Measurements from ENCODE around the gene RBCK1. TPM values are rescaled to one million over a fixed set of nuclear protein-coding genes. Genes with fewer than 3 reads are reported as not detected.

The RBCK1 gene
- total and polyA plus RNA-seq, 2 donors (not counting 3 experiments of a cell fraction or from before 2014, with no cell fraction given), result 80.4 to 82.7 TPM

GRCh38 chr20:387520-387919 is 20.6 kb upstream of the RBCK1 start:
- H3K9me1 ChIP-seq (replicated peaks; ENCODE audit: control insufficient read depth, extremely low read depth, insufficient read depth, low read length), result no peaks in the 10 kb centered on the region
- H3K36me3 ChIP-seq (ENCODE audit: control insufficient read depth in 2 of 2, extremely low read depth in 1 of 2, insufficient read depth in 2 of 2, low read length in 2 of 2), result peaks cover 19 to 26% of the 10 kb centered on the region in 2 experiments
- H3K9ac ChIP-seq (replicated peaks; ENCODE audit: extremely low read depth, insufficient read depth, low read length), result no peak overlapping the region
- no peak overlapping the region for H2AFZ ChIP-seq (ENCODE audit: low read depth, low read length)
- H4K20me1 ChIP-seq (replicated peaks; ENCODE audit: control insufficient read depth, extremely low read depth, insufficient read depth, low read length), result peaks cover 4% of the 10 kb centered on the region
- no peak overlapping the region for H3K4me3 ChIP-seq (replicated peaks in 1 of 3; ENCODE audit: insufficient read depth in 1 of 3, low read depth in 1 of 3, low read length in 3 of 3)
- no peak for DNase-seq (ENCODE audit: low read depth, low spot score)
- dilution Hi-C loops (cut with MboI; ENCODE audit: extremely low pct_ligation_motif_present, low sequenced_read_pairs) (no loop called here), intact Hi-C loops (cut with micrococcal nuclease) (no loop called here)
- no peaks in the 10 kb centered on the region for H3K9me3 ChIP-seq (replicated peaks; ENCODE audit: control insufficient read depth, insufficient read depth, low read length)
- H3K79me2 ChIP-seq (ENCODE audit: control insufficient read depth, insufficient read depth, low read length), result peaks cover 30% of the 10 kb centered on the region
- BruUV-seq (replicated peaks), result no TSS peak
- no peaks in the 10 kb centered on the region for H3K27me3 ChIP-seq (ENCODE audit: control insufficient read depth in 2 of 2, insufficient read depth in 2 of 2, low read length in 2 of 2)
- ChIA-PET POLR2A (no interaction called here), CTCF (no interaction called here)
- FAIRE-seq, result no peak
- no peak overlapping the region for H3K4me2 ChIP-seq (ENCODE audit: insufficient read depth, low read length)
- no peak overlapping the region for H3K27ac ChIP-seq (ENCODE audit: insufficient read depth, low read depth, low read length)
- TF ChIP-seq CTCF (IDR thresholded peaks at IDR 0.05; ENCODE audit: extremely low read depth in 1 of 2, insufficient read depth in 1 of 2, low read depth in 1 of 2, low read length in 2 of 2) (no peak), POLR2A (IDR thresholded peaks at IDR 0.05; ENCODE audit: low read depth, low read length) (no peak), EZH2 (IDR thresholded peaks at IDR 0.05; ENCODE audit: borderline replicate concordance, low read depth, low read length, severe bottlenecking) (no peak)
- peaks cover under 1% of the 10 kb centered on the region for H3K4me1 ChIP-seq (ENCODE audit: control insufficient read depth, extremely low read depth, insufficient read depth, low read length)

GRCh38 chr20:388034-388994 is 19.8 kb upstream of the RBCK1 start:
- no peak for DNase-seq (ENCODE audit: low read depth, low spot score)
- CTCF ChIA-PET, result no interaction called here
- H3K79me2 ChIP-seq (ENCODE audit: control insufficient read depth, insufficient read depth, low read length), result peaks cover 23% of the 10 kb centered on the region
- no peaks in the 10 kb centered on the region for H3K9me3 ChIP-seq (replicated peaks; ENCODE audit: control insufficient read depth, insufficient read depth, low read length)
- no peaks in the 10 kb centered on the region for H3K9me1 ChIP-seq (replicated peaks; ENCODE audit: control insufficient read depth, extremely low read depth, insufficient read depth, low read length)
- H3K4me3 ChIP-seq (replicated peaks in 1 of 3; ENCODE audit: insufficient read depth in 1 of 3, low read depth in 1 of 3, low read length in 3 of 3), result no peak overlapping the region
- H3K9ac ChIP-seq (replicated peaks; ENCODE audit: extremely low read depth, insufficient read depth, low read length), result no peak overlapping the region
- dilution Hi-C loops (cut with MboI; ENCODE audit: extremely low pct_ligation_motif_present, low sequenced_read_pairs) (no loop called here), intact Hi-C loops (cut with micrococcal nuclease) (no loop called here)
- BruUV-seq (replicated peaks), result no TSS peak
- H3K4me1 ChIP-seq (ENCODE audit: control insufficient read depth, extremely low read depth, insufficient read depth, low read length), result no peaks in the 10 kb centered on the region
- no peaks in the 10 kb centered on the region for H3K27me3 ChIP-seq (ENCODE audit: control insufficient read depth in 2 of 2, insufficient read depth in 2 of 2, low read length in 2 of 2)
- POLR2A ChIA-PET, result no interaction called here
- H2AFZ ChIP-seq (ENCODE audit: low read depth, low read length), result no peak overlapping the region
- no peak overlapping the region for H3K4me2 ChIP-seq (ENCODE audit: insufficient read depth, low read length)
- no peak overlapping the region for H3K27ac ChIP-seq (ENCODE audit: insufficient read depth, low read depth, low read length)
- H3K36me3 ChIP-seq (ENCODE audit: control insufficient read depth in 2 of 2, extremely low read depth in 1 of 2, insufficient read depth in 2 of 2, low read length in 2 of 2), result peaks cover 19 to 26% of the 10 kb centered on the region in 2 experiments
- H4K20me1 ChIP-seq (replicated peaks; ENCODE audit: control insufficient read depth, extremely low read depth, insufficient read depth, low read length), result peaks cover 4% of the 10 kb centered on the region
- no peak for FAIRE-seq
- TF ChIP-seq CTCF (IDR thresholded peaks at IDR 0.05; ENCODE audit: extremely low read depth in 1 of 2, insufficient read depth in 1 of 2, low read depth in 1 of 2, low read length in 2 of 2), result no peak
- no peak for TF ChIP-seq FOS (IDR thresholded peaks at IDR 0.05; ENCODE audit: borderline replicate concordance, insufficient read depth, low read length)
- no peak for TF ChIP-seq POLR2AphosphoS5 (IDR thresholded peaks at IDR 0.05; ENCODE audit: insufficient read depth, low read depth, low read length)
- no peak for TF ChIP-seq EZH2 (IDR thresholded peaks at IDR 0.05; ENCODE audit: borderline replicate concordance, low read depth, low read length, severe bottlenecking)
- TF ChIP-seq GATA2 (IDR thresholded peaks at IDR 0.05; ENCODE audit: insufficient read depth, insufficient read length, low read depth, low read length), result no peak
- no peak for TF ChIP-seq POLR2A (IDR thresholded peaks at IDR 0.05; ENCODE audit: low read depth, low read length)
- no peak for TF ChIP-seq JUN (IDR thresholded peaks at IDR 0.05; ENCODE audit: borderline replicate concordance, insufficient read depth, insufficient read length, low read depth)
- no peak for TF ChIP-seq MYC (IDR thresholded peaks at IDR 0.05; ENCODE audit: low read depth, low read length)
- no peak for TF ChIP-seq MAX (IDR thresholded peaks at IDR 0.05; ENCODE audit: insufficient read depth, insufficient read length)

Data from endothelial cell of umbilical vein (primary cell).